HG02973 (cell line): ENCODE results near the gene SLIT1.

Experiments
- ATAC-seq: cut with Tn5 transposase; IDR thresholded peaks from one replicate; pipeline ENCODE4 v1.9.1; 2021; ENCODE audit warnings: moderate library complexity; ENCODE audit not compliant: unreplicated experiment

Gene SLIT1

GRCh38 chr10:97029271-97029670, 156.5 kb downstream of the SLIT1 start:
- ATAC-seq: no peak

- no peak for ATAC-seq
Measured at GRCh38 chr10:97028832-97029178, 157.0 kb downstream of the SLIT1 start.

- ATAC-seq: no peak
Measured at GRCh38 chr10:97028126-97028831, 157.5 kb downstream of the SLIT1 start.

- ATAC-seq: no peak
Measured at GRCh38 chr10:97025613-97026242, 160.0 kb downstream of the SLIT1 start.

- no peak for ATAC-seq
Measured at GRCh38 chr10:97024168-97025073, 161.3 kb downstream of the SLIT1 start.

- no peak for ATAC-seq
Measured at GRCh38 chr10:97023401-97024167, 162.2 kb downstream of the SLIT1 start.

GRCh38 chr10:97022616-97023015, 163.1 kb downstream of the SLIT1 start:
- no peak for ATAC-seq

GRCh38 chr10:97020452-97021400, 165.0 kb downstream of the SLIT1 start:
- ATAC-seq: no peak

GRCh38 chr10:97019213-97019844, 166.4 kb downstream of the SLIT1 start:
- no peak for ATAC-seq

GRCh38 chr10:97018251-97019212, 167.2 kb downstream of the SLIT1 start:
- ATAC-seq: no peak

- ATAC-seq: no peak
Measured at GRCh38 chr10:97017474-97017903, 168.3 kb downstream of the SLIT1 start.

- ATAC-seq: peak; percentile 54
Measured at GRCh38 chr10:97016728-97017473, 168.9 kb downstream of the SLIT1 start.

- no peak for ATAC-seq
Measured at GRCh38 chr10:97015240-97015639, 170.5 kb downstream of the SLIT1 start.

- ATAC-seq: no peak
Measured at GRCh38 chr10:97013983-97014382, 171.8 kb downstream of the SLIT1 start.

- no peak for ATAC-seq
Measured at GRCh38 chr10:97013568-97013967, 172.2 kb downstream of the SLIT1 start.

GRCh38 chr10:97012470-97012869, 173.3 kb downstream of the SLIT1 start:
- no peak for ATAC-seq

- no peak for ATAC-seq
Measured at GRCh38 chr10:97011397-97011796, 174.4 kb downstream of the SLIT1 start.
